Stimulated activated CD8-positive, alpha-beta memory T cell treated with anti-CD3 and anti-CD28 coated beads, Interleukin-7, amount 100 ng/mL, for 48 hours (primary cell): ENCODE results near the gene CCDC110.

Experiments used
- DNase-seq, 2 donors: peaks; one replicate each; pipeline ENCODE4 v3.0.0-alpha.2; 2020; ENCODE audit warnings: low read depth in 1 of 2; ENCODE audit errors: extremely low read depth in 1 of 2

The CCDC110 gene

GRCh38 chr4:185473247-185473646 is 1.7 kb upstream of the CCDC110 start:
- DNase-seq, result no peak

- DNase-seq, result no peak
These were observed 590 bp upstream of the CCDC110 start for GRCh38 chr4:185472103-185472542.

- peak in 1 of 2 donors; percentile 2 for DNase-seq
These were observed 885 bp downstream of the CCDC110 start for GRCh38 chr4:185470501-185471195.

- DNase-seq, result no peak
These were observed 1.9 kb downstream of the CCDC110 start for GRCh38 chr4:185469580-185470154.

- DNase-seq, result no peak
These were observed 2.5 kb downstream of the CCDC110 start for GRCh38 chr4:185468999-185469398.

- DNase-seq, result no peak
These were observed 3.5 kb downstream of the CCDC110 start for GRCh38 chr4:185467991-185468390.

GRCh38 chr4:185467101-185467500 is 4.4 kb downstream of the CCDC110 start:
- DNase-seq, result no peak

GRCh38 chr4:185465707-185466106 is 5.8 kb downstream of the CCDC110 start:
- DNase-seq, result no peak

GRCh38 chr4:185464887-185465286 is 6.6 kb downstream of the CCDC110 start:
- DNase-seq, result no peak

GRCh38 chr4:185464183-185464582 is 7.3 kb downstream of the CCDC110 start:
- DNase-seq, result no peak

- DNase-seq, result no peak
These were observed 8.0 kb downstream of the CCDC110 start for GRCh38 chr4:185463541-185463940.

GRCh38 chr4:185461565-185461964 is 10.0 kb downstream of the CCDC110 start:
- no peak for DNase-seq

- no peak for DNase-seq
These were observed 14.4 kb downstream of the CCDC110 start for GRCh38 chr4:185457136-185457535.

GRCh38 chr4:185456131-185456530 is 15.4 kb downstream of the CCDC110 start:
- no peak for DNase-seq

- no peak for DNase-seq
These were observed 26.3 kb downstream of the CCDC110 start for GRCh38 chr4:185445209-185445608.

GRCh38 chr4:185441479-185441878 is 30.1 kb downstream of the CCDC110 start:
- no peak for DNase-seq

GRCh38 chr4:185437809-185438208 is 33.7 kb downstream of the CCDC110 start:
- DNase-seq, result no peak

- no peak for DNase-seq
These were observed 36.1 kb downstream of the CCDC110 start for GRCh38 chr4:185435466-185435865.

GRCh38 chr4:185429660-185430059 is 41.9 kb downstream of the CCDC110 start:
- DNase-seq, result no peak

GRCh38 chr4:185426960-185427688 is 44.4 kb downstream of the CCDC110 start:
- no peak for DNase-seq

- peak; percentile 71 to 79 for DNase-seq
These were observed 45.7 kb downstream of the CCDC110 start, which contains the start of gene UFSP2 for GRCh38 chr4:185425647-185426352. Gene UFSP2, minus strand, starts transcription at chr4:185425964. Its CDS starts 96 bp downstream, at chr4:185425868.
